GM12864 (cell line): ENCODE measurements around the gene EYA2.

ENCODE experiments used
- DNase-seq: peaks from one replicate; pipeline ENCODE4 v3.0.0-alpha.2; 2011; ENCODE audit warnings: low read depth
- H3K4me3 ChIP-seq: 2 replicates; pipeline ENCODE4 v1.5.1; 2011; ENCODE audit warnings: mild to moderate bottlenecking, low read depth, low read length, control low read depth
- CTCF ChIP-seq: IDR thresholded peaks from 2 replicates; pipeline ENCODE4 v1.5.1; 2011; ENCODE audit warnings: low read depth, mild to moderate bottlenecking, moderate library complexity, low read length, control low read depth, inconsistent platforms; ENCODE audit errors: missing control alignments

Gene EYA2

GRCh38 chr20:46895906-46896242 is 1.2 kb downstream of the EYA2 start:
- peak overlapping the region; percentile 99 for H3K4me3 ChIP-seq
- DNase-seq = no peak
- no peak for TF ChIP-seq CTCF

- no peak for DNase-seq
- TF ChIP-seq CTCF = no peak
Observed at GRCh38 chr20:46897328-46897880, 2.8 kb downstream of the EYA2 start.

GRCh38 chr20:46898423-46898822 is 3.8 kb downstream of the EYA2 start:
- no peak for DNase-seq
- H3K4me3 ChIP-seq = peak overlapping the region; percentile 58
- TF ChIP-seq CTCF = no peak

More at GRCh38 chr20:46897328-46897880, 2.8 kb downstream of the EYA2 start:
- peak overlapping the region; percentile 58 for H3K4me3 ChIP-seq

- no peak for DNase-seq
- peak overlapping the region; percentile 58 for H3K4me3 ChIP-seq
- no peak for TF ChIP-seq CTCF
Observed at GRCh38 chr20:46899621-46900020, 5.0 kb downstream of the EYA2 start.

- H3K4me3 ChIP-seq = peak overlapping the region; percentile 58
- DNase-seq = peak; percentile 64
- no peak for TF ChIP-seq CTCF
Observed at GRCh38 chr20:46900086-46900485, 5.4 kb downstream of the EYA2 start.

GRCh38 chr20:46900826-46901225 is 6.2 kb downstream of the EYA2 start:
- DNase-seq = no peak
- TF ChIP-seq CTCF = peak; percentile 13

GRCh38 chr20:46901638-46902037 is 7.0 kb downstream of the EYA2 start:
- no peak for DNase-seq
- H3K4me3 ChIP-seq = no peak overlapping the region; the same call in 1 of the 2 replicates
- no peak for TF ChIP-seq CTCF

More at GRCh38 chr20:46900826-46901225, 6.2 kb downstream of the EYA2 start:
- peak overlapping the region; percentile 58 for H3K4me3 ChIP-seq
